Stimulated activated CD8-positive, alpha-beta memory T cell treated with anti-CD3 and anti-CD28 coated beads, Interleukin-4, amount 100 ng/mL, for 48 hours (primary cell): Measurements from ENCODE around the gene SLC16A1.

Experiments used
- DNase-seq: peaks from one replicate; pipeline ENCODE4 v3.0.0-alpha.2; 2020

The SLC16A1 gene

DNA sequence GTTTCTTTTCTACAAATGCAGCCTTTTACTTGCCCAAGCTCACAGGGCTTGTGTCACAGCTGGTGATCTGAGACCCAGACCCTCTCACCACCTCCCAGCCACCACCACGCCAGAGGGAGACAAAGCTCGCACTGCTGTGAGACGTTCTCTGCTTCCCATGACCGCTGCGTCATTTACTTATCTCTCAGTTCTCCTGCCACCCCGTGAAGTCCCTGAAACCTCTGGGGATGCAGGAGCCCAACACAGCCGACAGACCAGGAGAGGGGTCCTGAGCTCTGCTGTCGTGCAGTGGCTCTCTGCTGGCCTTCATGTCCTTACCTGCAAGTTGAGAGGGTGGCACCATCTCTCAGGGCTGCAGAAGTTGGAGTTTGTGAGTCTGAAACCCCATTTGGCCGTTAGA, 77.7 kb downstream of the SLC16A1 start:
- DNase-seq, result no peak

DNA sequence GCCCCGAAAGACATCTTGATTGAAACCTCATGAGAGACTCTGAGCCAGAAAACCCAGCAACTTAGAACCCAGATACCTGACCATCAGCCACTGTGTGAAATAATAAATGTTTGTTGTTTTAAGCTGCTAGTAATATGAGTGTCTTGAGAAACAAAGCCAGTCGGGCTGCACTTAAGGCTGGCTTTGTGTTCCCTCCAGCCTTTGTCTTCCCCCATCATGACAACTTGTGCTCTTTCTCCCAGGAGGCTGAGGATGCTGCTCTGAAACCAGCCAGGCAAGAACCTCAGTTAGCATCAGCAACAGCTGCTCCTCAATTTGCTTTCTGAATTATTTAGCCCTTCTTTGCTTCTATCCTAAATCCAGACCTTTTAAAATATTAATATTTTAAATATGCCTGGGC, 78.2 kb downstream of the SLC16A1 start:
- DNase-seq, result no peak

DNA sequence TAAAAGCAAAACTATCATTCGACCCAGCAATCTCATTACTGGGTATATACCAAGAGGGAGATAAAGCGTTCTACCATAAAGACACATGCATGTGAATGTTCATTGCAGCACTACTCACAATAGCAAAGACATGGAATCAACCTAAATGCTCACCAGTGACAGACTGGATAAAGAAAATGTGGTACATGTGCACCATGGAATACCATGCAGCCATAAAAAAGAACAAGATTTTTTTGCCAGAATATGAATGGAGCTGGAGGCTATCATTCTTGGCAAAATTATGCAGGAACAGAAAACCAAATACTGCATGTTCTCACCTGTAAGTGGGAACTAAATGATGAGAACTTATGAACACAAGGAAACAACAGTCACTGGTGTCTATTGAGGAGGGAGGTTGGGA, 79.7 kb downstream of the SLC16A1 start:
- DNase-seq, result no peak

DNA sequence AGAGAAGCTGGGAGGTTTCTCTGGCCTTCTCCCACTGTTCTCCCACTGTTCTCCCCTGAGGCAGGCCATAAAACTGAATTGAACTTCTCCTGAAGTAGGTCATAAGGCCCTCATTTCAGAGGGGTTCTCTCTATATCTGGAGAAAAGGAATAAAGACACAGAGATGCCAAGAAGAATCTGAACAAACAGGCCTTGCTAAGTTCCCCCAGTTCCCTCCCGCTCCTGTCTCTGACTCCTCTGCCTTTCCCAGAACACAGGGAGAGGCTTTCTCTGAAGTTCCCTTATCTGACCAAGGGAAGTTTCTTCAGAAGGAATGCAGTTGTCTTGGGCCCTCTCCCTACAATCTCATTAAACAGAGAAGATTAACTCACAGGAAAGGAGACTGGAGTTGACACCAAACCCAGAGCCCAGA, 83.4 kb downstream of the SLC16A1 start:
- DNase-seq, result no peak

DNA sequence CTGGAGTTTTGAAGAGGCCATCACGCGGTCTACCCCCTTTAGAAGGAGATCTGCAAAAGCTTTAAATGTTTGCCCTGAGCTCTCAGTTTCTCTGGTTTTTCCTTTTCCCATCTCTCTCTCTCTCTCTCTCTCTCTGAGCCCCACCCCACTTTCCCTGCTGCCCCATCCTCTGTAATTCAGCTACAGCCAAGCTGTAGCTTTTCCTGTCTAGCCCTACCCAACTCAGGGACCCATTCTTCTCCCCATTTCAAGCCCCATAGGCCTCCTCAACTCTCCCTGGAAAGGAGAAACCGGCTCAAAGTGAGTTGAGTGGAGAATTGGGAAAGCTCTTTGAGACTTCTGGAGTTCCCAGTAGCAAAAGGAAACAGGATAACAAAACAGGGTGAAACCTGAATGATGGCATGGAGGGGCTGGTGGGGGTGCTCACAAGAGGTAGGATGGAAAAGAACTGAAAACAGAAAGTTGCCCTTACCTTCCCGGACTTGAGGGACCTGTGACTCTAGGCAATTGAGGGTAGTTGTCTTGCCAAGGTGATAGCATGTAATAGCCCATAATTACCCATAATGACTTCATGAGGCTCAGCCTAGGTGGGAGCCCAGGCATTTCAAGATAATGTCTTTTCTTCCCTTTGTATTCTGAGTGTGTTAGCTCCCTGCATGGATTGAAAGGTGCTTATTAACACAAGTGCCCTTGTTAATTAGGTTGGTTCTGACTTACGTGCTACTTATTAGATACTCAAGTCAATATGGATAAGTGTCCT, 84.9 kb downstream of the SLC16A1 start:
- no peak for DNase-seq

DNA sequence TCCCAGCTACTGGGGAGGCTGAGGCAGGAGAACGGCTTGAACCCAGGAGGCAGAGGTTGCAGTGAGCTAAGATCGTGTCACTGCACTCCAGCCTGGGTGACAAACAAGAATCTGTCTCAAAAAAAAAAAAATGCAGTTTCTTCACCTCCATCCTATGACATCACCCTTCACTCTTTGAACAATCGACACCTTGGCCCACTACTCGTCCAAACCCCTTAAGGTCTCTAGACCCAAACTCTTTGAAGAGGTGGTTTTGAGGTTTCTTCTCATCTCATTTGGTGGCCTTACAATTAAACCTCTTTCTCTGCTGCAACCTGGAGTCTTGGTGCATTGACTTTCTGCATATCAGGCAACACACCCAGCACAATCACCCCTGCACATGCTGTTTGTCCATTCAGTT, 86.1 kb downstream of the SLC16A1 start:
- DNase-seq, result no peak

DNA sequence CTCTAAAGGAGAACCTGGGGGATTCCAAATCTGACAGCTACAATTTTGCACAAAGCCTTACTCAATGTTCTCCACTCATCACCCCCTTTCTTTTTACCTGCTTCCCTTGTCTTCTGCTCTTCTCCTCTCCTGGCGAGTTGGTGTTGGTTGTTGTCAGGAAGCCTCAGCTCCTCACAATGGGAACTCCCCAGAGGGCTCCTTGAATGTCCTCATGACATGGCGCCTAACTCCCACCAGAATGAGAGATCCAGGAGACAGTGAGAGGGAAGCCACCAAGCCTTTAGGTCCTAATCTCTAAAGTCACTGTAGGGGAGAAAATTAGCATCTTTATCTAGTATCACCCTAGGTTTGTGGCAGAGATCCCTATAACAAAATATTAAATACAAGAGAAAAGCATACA, 87.8 kb downstream of the SLC16A1 start:
- DNase-seq, result no peak

DNA sequence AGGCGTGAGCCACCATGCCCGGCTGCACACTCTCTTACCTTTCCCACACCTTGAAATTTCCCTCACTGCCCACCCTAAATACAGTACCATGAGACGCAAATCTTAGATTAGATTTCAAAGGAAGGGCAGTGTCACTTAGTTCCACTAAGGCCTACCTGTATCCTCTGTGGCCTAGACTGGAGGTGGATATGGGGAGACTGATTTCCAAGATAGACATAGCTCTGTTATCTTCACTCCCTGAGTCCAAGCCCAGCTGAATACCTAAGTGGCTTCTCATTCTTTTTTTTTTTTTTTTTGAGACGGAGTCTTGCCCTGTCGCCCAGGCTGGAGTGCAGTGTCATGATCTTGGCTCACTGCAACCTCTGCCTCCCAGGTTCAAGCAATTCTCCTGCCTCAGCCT, 89.0 kb downstream of the SLC16A1 start:
- no peak for DNase-seq

DNA sequence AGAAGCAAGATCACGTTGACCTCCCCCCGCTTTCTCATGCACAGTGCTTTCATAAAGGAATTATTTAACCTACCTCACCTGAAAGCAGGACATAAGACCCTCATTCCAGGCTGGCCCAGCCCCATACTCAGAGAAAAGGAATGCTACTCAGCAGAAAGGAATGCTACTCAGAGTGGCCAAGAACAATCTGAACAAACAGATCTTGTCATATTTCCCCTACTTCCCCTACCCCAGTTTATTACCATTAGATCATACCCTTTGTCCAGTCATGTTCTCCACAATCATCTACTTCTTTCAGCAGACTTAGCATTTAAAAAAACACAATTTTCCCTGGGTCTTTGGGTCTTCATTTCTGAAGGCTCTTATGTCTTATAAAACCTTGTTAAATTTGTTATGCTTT, 89.8 kb downstream of the SLC16A1 start:
- no peak for DNase-seq

DNA sequence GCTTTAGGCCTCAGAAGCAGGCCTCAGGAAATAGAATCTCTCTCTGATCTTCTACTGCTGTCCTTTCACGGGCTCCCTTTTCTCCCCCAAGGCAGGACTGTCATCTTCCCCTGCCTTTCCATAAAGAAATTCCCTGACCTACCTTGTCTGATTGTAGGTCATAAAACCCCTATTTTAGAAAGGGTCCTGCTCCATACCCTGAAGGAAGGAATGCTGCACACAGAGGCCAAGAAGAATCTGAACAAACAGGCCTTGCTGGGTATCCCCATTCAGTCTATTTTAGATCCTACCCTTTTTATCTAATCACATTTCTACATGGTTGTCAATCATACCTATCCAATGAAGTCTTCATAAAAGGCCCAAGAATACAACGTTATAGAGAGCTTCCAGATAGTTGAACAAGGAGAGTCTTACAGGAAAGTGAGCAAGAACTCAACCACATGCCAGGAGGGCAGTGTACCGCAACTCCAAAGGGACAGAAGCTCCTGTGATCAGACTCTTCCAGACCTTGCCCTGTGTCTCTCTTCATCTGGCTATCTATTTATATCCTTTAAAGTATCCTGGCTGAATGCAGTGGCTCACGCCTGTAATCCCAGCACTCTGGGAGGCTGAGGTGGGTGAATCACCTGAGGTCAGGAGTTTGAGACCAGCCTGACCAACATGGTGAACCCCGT, 93.1 kb downstream of the SLC16A1 start:
- DNase-seq, result no peak
